Measurements from ENCODE around the gene CPT1B. TPM values are rescaled to one million over a fixed set of nuclear protein-coding genes. Genes with fewer than 3 reads are reported as not detected.

CPT1B gene
- total RNA-seq, 2 donors from 2014 or later, result 83.5 to 105 TPM

DNA sequence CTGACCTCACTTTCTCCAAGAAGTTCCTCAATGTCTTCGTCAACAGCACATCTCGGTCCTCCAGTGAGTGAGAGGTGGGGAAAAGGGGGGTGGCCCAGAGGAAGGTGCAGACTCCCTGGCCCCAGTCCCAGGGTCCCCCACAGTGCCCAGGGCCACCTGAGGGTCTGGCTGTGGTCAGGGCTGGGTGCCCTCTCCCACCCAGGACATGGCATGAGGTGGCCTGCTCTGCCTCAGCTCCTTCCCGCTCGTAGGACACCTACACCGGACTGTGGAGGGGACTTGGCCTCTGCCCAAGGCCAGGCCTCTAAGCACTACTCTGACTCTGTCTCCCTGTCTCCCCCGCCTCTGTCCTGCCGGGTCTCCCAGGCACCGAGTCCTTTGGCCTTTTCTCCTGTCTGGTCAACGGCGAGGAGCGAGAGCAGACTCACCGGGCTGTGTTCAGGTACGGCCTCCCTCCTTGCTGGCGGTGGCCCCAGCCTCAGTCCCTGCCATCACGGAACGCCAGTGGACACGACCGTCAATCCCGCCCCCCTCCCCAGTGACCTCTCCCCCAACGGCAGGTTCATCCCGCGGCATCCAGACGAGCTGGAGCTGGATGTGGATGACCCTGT lies 26.9 kb upstream of the CPT1B start:
- Mint-ChIP-seq H3K9me3 (no peaks in the 10 kb centered on the region), H3K27me3 (ENCODE audit: insufficient read depth) (peaks cover 85% of the 10 kb centered on the region), H3K4me3 (no peak overlapping the region), H3K4me1 (no peaks in the 10 kb centered on the region), H3K27ac (no peak overlapping the region), H3K36me3 (ENCODE audit: low read depth) (no peaks in the 10 kb centered on the region)
- H3K36me3 ChIP-seq (ENCODE audit: control insufficient read depth, insufficient read depth, low read length), result no peaks in the 10 kb centered on the region
- no peaks in the 10 kb centered on the region for H3K9me3 ChIP-seq (ENCODE audit: control insufficient read depth, low read length)
- H3K9ac ChIP-seq (ENCODE audit: extremely low read depth, low read length, poor library complexity, severe bottlenecking), result no peak overlapping the region
- H3K27ac ChIP-seq (ENCODE audit: low read depth, low read length), result no peak overlapping the region
- 87 to 89% methylated on average over 7 to 23 of the region's 23 CpGs for WGBS, 2 experiments (ENCODE audit: insufficient coverage in 1 of 2, insufficient read length in 1 of 2)
- H3K4me1 ChIP-seq (ENCODE audit: control insufficient read depth, insufficient read depth, low read length), result no peaks in the 10 kb centered on the region
- H3K27me3 ChIP-seq (ENCODE audit: control insufficient read depth, insufficient read depth, low read length, poor library complexity, severe bottlenecking), result peaks cover 71% of the 10 kb centered on the region
- TF ChIP-seq, protein P1, sequence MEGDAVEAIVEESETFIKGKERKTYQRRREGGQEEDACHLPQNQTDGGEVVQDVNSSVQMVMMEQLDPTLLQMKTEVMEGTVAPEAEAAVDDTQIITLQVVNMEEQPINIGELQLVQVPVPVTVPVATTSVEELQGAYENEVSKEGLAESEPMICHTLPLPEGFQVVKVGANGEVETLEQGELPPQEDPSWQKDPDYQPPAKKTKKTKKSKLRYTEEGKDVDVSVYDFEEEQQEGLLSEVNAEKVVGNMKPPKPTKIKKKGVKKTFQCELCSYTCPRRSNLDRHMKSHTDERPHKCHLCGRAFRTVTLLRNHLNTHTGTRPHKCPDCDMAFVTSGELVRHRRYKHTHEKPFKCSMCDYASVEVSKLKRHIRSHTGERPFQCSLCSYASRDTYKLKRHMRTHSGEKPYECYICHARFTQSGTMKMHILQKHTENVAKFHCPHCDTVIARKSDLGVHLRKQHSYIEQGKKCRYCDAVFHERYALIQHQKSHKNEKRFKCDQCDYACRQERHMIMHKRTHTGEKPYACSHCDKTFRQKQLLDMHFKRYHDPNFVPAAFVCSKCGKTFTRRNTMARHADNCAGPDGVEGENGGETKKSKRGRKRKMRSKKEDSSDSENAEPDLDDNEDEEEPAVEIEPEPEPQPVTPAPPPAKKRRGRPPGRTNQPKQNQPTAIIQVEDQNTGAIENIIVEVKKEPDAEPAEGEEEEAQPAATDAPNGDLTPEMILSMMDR (conservative IDR thresholded peaks at IDR 0.05), result no peak
- peak; percentile 43 for DNase-seq
- H3K4me3 ChIP-seq (ENCODE audit: low read length), result no peak overlapping the region

DNA sequence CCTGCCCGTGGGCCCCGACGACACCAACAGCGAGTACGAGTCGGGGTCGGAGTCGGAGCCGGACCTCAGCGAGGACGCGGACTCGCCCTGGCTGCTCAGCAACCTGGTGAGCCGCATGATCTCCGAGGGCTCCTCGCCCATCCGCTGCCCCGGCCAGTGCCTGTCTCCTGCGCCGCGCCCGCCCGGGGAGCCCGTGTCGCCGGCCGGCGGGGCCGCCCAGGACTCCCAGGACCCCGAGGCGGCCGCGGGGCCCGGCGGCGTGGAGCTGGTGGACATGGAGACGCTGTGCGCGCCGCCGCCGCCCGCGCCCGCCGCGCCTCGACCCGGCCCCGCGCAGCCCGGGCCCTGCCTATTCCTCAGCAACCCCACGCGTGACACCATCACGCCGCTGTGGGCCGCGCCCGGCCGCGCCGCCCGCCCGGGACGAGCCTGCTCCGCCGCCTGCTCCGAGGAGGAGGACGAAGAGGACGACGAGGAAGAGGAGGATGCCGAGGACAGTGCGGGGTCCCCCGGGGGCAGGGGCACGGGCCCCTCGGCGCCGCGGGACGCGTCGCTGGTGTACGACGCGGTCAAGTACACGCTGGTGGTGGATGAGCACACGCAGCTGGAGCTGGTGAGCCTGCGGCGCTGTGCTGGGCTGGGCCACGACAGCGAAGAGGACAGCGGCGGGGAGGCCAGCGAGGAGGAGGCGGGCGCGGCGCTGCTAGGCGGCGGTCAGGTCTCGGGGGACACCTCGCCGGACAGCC lies 26.2 kb upstream of the CPT1B start:
- H3K9me3 Mint-ChIP-seq, result no peaks in the 10 kb centered on the region
- DNase-seq, result peak; percentile 38

DNA sequence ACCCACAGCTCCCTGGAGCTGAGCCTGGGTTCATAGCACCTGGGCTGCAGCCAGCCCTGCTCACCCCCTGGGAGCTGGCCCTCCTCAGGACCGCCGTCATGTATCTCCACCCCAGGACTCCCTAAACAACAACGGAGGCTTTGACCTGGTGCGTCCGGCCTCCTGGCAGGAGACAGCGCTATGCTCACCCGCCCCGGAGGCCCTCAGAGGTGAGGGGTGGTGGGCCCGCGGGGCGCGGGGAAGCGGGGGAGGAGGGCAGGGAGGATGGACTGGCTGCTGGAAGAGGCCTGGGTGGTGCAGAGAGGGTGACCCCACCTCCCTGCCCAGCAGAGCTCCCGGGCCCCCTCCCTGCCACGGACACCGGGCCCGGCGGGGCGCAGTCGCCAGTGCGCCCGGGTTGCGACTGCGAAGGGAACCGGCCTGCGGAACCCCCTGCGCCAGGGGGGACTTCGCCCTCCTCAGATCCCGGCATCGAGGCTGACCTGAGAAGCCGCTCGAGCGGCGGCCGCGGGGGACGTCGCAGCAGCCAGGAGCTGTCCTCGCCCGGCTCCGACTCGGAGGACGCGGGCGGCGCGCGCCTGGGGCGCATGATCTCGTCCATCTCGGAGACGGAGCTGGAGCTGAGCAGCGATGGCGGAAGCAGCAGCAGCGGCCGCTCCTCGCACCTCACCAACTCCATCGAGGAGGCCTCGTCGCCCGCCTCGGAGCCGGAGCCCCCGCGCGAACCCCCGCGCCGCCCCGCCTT lies 25.5 kb upstream of the CPT1B start:
- TF ChIP-seq, protein P1 (conservative IDR thresholded peaks at IDR 0.05), result no peak
- H3K27me3 Mint-ChIP-seq (ENCODE audit: insufficient read depth), result peaks cover 85% of the 10 kb centered on the region
- no peaks in the 10 kb centered on the region for H3K36me3 Mint-ChIP-seq (ENCODE audit: low read depth)
- H3K9me3 Mint-ChIP-seq, result no peaks in the 10 kb centered on the region
- Histone ChIP-seq H3K27me3 (ENCODE audit: control insufficient read depth, insufficient read depth, low read length, poor library complexity, severe bottlenecking) (peaks cover 86% of the 10 kb centered on the region), H3K4me1 (ENCODE audit: control insufficient read depth, insufficient read depth, low read length) (no peaks in the 10 kb centered on the region), H3K4me3 (ENCODE audit: low read length) (no peak overlapping the region), H3K9me3 (ENCODE audit: control insufficient read depth, low read length) (no peaks in the 10 kb centered on the region), H3K9ac (ENCODE audit: extremely low read depth, low read length, poor library complexity, severe bottlenecking) (no peak overlapping the region), H3K27ac (ENCODE audit: low read depth, low read length) (no peak overlapping the region), H3K36me3 (ENCODE audit: control insufficient read depth, insufficient read depth, low read length) (no peaks in the 10 kb centered on the region)
- peak; percentile 51 for DNase-seq
- 27 to 44% methylated on average over 46 to 70 of the region's 70 CpGs for WGBS, 2 experiments (ENCODE audit: insufficient coverage in 1 of 2, insufficient read length in 1 of 2)
- no peak overlapping the region for H3K27ac Mint-ChIP-seq
- H3K4me3 Mint-ChIP-seq, result no peak overlapping the region
- H3K4me1 Mint-ChIP-seq, result no peaks in the 10 kb centered on the region

More for the DNA sequence above, 26.2 kb upstream of the CPT1B start:
- no peaks in the 10 kb centered on the region for H3K9me3 ChIP-seq (ENCODE audit: control insufficient read depth, low read length)
- Mint-ChIP-seq H3K4me1 (no peaks in the 10 kb centered on the region), H3K27me3 (ENCODE audit: insufficient read depth) (peaks cover 85% of the 10 kb centered on the region), H3K4me3 (no peak overlapping the region), H3K27ac (no peak overlapping the region), H3K36me3 (ENCODE audit: low read depth) (no peaks in the 10 kb centered on the region)
- TF ChIP-seq, protein P1 (conservative IDR thresholded peaks at IDR 0.05), result no peak
- H3K4me3 ChIP-seq (ENCODE audit: low read length), result no peak overlapping the region
- H3K9ac ChIP-seq (ENCODE audit: extremely low read depth, low read length, poor library complexity, severe bottlenecking), result no peak overlapping the region
- H3K27ac ChIP-seq (ENCODE audit: low read depth, low read length), result no peak overlapping the region
- WGBS, 2 experiments (ENCODE audit: insufficient coverage in 1 of 2, insufficient read length in 1 of 2), result 87 to 90% methylated on average over 64 to 103 of the region's 103 CpGs
- H3K27me3 ChIP-seq (ENCODE audit: control insufficient read depth, insufficient read depth, low read length, poor library complexity, severe bottlenecking), result peaks cover 78% of the 10 kb centered on the region
- no peaks in the 10 kb centered on the region for H3K4me1 ChIP-seq (ENCODE audit: control insufficient read depth, insufficient read depth, low read length)
- H3K36me3 ChIP-seq (ENCODE audit: control insufficient read depth, insufficient read depth, low read length), result no peaks in the 10 kb centered on the region

All from endodermal cell (in vitro differentiated cells).